NB4 (cell line): ENCODE data around the gene TIAM2.

Experiments used
- DNase-seq: peaks from one replicate; pipeline ENCODE4 v3.0.0; 2010; ENCODE audit warnings: low read depth
- H3K4me3 ChIP-seq: one replicate; pipeline ENCODE4 v1.5.1; 2011; ENCODE audit warnings: mild to moderate bottlenecking, low read depth, low read length, moderate library complexity
- MAX ChIP-seq: IDR thresholded peaks from 2 replicates; pipeline ENCODE4 v1.6.1; 2011; ENCODE audit warnings: low read depth, low read length
- MYC ChIP-seq: IDR thresholded peaks from 2 replicates; pipeline ENCODE4 v1.6.1; 2011; ENCODE audit warnings: low read depth, low read length
- POLR2A ChIP-seq: IDR thresholded peaks from 2 replicates; pipeline ENCODE4 v1.6.1; 2011; ENCODE audit warnings: mild to moderate bottlenecking; ENCODE audit not compliant: insufficient read length; ENCODE audit errors: extremely low read depth
- TF ChIP-seq, protein P1 (sequence below): IDR thresholded peaks from one replicate; pipeline ENCODE4 v1.5.1; 2012; ENCODE audit warnings: low read depth, low read length

The TIAM2 gene

GRCh38 chr6:155162682-155163081 is 167.6 kb downstream of the TIAM2 start:
- DNase-seq = no peak
- TF ChIP-seq MYC (no peak), MAX (no peak), POLR2A (no peak)
- TF ChIP-seq, protein P1, sequence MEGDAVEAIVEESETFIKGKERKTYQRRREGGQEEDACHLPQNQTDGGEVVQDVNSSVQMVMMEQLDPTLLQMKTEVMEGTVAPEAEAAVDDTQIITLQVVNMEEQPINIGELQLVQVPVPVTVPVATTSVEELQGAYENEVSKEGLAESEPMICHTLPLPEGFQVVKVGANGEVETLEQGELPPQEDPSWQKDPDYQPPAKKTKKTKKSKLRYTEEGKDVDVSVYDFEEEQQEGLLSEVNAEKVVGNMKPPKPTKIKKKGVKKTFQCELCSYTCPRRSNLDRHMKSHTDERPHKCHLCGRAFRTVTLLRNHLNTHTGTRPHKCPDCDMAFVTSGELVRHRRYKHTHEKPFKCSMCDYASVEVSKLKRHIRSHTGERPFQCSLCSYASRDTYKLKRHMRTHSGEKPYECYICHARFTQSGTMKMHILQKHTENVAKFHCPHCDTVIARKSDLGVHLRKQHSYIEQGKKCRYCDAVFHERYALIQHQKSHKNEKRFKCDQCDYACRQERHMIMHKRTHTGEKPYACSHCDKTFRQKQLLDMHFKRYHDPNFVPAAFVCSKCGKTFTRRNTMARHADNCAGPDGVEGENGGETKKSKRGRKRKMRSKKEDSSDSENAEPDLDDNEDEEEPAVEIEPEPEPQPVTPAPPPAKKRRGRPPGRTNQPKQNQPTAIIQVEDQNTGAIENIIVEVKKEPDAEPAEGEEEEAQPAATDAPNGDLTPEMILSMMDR = no peak
- H3K4me3 ChIP-seq = no peak overlapping the region

DNA sequence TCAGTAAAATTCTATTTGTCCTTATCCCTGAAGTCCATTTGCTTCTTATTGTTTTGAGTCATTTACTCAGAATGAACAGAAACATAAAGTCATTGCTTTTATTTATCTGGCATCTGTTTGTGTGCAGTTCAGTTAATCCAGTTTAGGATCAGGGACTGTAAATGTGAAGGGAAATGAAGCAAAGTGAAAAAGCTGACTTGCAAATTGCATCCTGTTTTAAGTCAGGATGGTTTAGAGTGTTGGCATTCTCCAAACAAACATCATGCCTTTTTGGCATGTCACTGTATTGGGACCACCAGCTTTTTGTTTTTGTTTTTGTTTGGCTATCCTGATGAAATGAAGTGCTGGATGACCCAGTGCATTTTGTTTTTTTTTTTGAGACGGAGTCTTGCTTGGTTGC is 168.5 kb downstream of the TIAM2 start:
- TF ChIP-seq MYC (no peak), POLR2A (no peak), MAX (no peak)
- TF ChIP-seq, protein P1 = no peak
- no peak overlapping the region for H3K4me3 ChIP-seq
- no peak for DNase-seq

GRCh38 chr6:155165029-155165710 is 170.1 kb downstream of the TIAM2 start:
- H3K4me3 ChIP-seq = no peak overlapping the region
- no peak for DNase-seq
- TF ChIP-seq, protein P1 = no peak
- TF ChIP-seq POLR2A (no peak), MYC (no peak), MAX (no peak)

- no peak for DNase-seq
- TF ChIP-seq POLR2A = no peak
- no peak for TF ChIP-seq MYC
- TF ChIP-seq, protein P1 = no peak
- no peak for TF ChIP-seq MAX
- H3K4me3 ChIP-seq = no peak overlapping the region
These were observed 175.4 kb downstream of the TIAM2 start for GRCh38 chr6:155170519-155170918.

- DNase-seq = no peak
- no peak for TF ChIP-seq POLR2A
- TF ChIP-seq MAX = no peak
- TF ChIP-seq, protein P1 = no peak
- TF ChIP-seq MYC = no peak
- no peak overlapping the region for H3K4me3 ChIP-seq
These were observed 176.1 kb downstream of the TIAM2 start for GRCh38 chr6:155171109-155171746.
